Thyroid gland (tissue), 4 donors: Measurements from ENCODE around the gene POLR2C.

ENCODE experiments used
- CTCF ChIP-seq, 6 experiments: fragments of 200-600 bp in 3 of 6; fragments of 450-650 bp in 3 of 6; sonication (generic) in 3 of 6; IDR thresholded peaks; one replicate each; pipeline ENCODE4 v1.5.1; 2016 to 2019; ENCODE audit warnings: antibody characterized with exemption in 6 of 6, mild to moderate bottlenecking in 2 of 6, inconsistent platforms in 1 of 6, moderate library complexity in 1 of 6
- POLR2A ChIP-seq, 2 donors: fragments of 450-650 bp; IDR thresholded peaks; one replicate each; pipeline ENCODE4 v1.6.1; 2017; ENCODE audit warnings: antibody characterized with exemption in 2 of 2, mild to moderate bottlenecking in 2 of 2, moderate library complexity in 1 of 2

GRCh38 chr16:57498031-57498430 is 35.6 kb downstream of the POLR2C start:
- TF ChIP-seq CTCF (IDR thresholded peaks at IDR 0.05) (no peak), POLR2A (IDR thresholded peaks at IDR 0.05) (no peak)
